Tibial nerve (tissue), 4 donors: ENCODE results near the gene SCRN1. TPM values are rescaled to one million over a fixed set of nuclear protein-coding genes. Genes with fewer than 3 reads are reported as not detected.

ENCODE experiments used
- DNase-seq, 2 donors: peaks; one replicate each; pipeline ENCODE4 v3.0.0-alpha.2; 2019; ENCODE audit warnings: low spot score in 2 of 2
- H3K27ac ChIP-seq, 4 donors: fragments of 200-600 bp; sonication (generic) in 3 of 4; one replicate each; pipeline ENCODE4 v1.5.1; 2017 to 2019; ENCODE audit warnings: mild to moderate bottlenecking in 1 of 4
- H3K27me3 ChIP-seq, 2 donors: fragments of 200-600 bp; sonication (generic) in 1 of 2; one replicate each; pipeline versions ENCODE4 v1.5.1 to v1.6.0; 2017 to 2019
- H3K36me3 ChIP-seq, 3 donors: fragments of 200-600 bp; sonication (generic); one replicate each; pipeline ENCODE4 v1.5.1; 2018 to 2019
- H3K4me1 ChIP-seq, 4 donors: fragments of 200-600 bp; sonication (generic) in 3 of 4; one replicate each; pipeline ENCODE4 v1.5.1; 2017 to 2019
- H3K4me3 ChIP-seq, 4 donors: fragments of 200-600 bp; sonication (generic) in 3 of 4; one replicate each; pipeline ENCODE4 v1.5.1; 2017 to 2019; ENCODE audit warnings: mild to moderate bottlenecking in 1 of 4, moderate library complexity in 1 of 4
- H3K9me3 ChIP-seq, 4 donors: fragments of 200-600 bp; sonication (generic) in 3 of 4; one replicate each; pipeline ENCODE4 v1.5.1; 2017 to 2019
- EP300 ChIP-seq, 2 donors: sonication (generic); formaldehyde crosslinking; IDR thresholded peaks; one replicate each; pipeline ENCODE4 v1.6.1; 2017; ENCODE audit warnings: antibody characterized with exemption in 2 of 2, mild to moderate bottlenecking in 1 of 2
- POLR2A ChIP-seq, 2 donors: fragments of 450-650 bp; IDR thresholded peaks; one replicate each; pipeline ENCODE4 v1.6.1; 2017; ENCODE audit warnings: antibody characterized with exemption in 2 of 2, mild to moderate bottlenecking in 2 of 2, moderate library complexity in 2 of 2
- WGBS, 2 donors: methylation state at CpG; one replicate each; pipeline ENCODE4 v1.1.5; 2018; 5-methylcytosine and 5-hydroxymethylcytosine counted together
- total RNA-seq, 4 donors: library from RNA; depleted of rRNA; stranded (reverse); fragments of >200 nt; gene quantifications; one replicate each; pipeline ENCODE4 v1.1.0, GENCODE V29; 2016
- TF ChIP-seq, protein P1 (sequence below), 5 experiments: fragments of 200-600 bp in 3 of 5; fragments of 450-650 bp in 2 of 5; sonication (generic) in 3 of 5; IDR thresholded peaks; one replicate each; pipeline ENCODE4 v1.5.1; 2016 to 2019; ENCODE audit warnings: antibody characterized with exemption in 5 of 5, mild to moderate bottlenecking in 3 of 5, moderate library complexity in 2 of 5

Gene SCRN1
- total RNA-seq, 4 donors from 2014 or later: 65.1 to 161 (median 119) TPM

DNA sequence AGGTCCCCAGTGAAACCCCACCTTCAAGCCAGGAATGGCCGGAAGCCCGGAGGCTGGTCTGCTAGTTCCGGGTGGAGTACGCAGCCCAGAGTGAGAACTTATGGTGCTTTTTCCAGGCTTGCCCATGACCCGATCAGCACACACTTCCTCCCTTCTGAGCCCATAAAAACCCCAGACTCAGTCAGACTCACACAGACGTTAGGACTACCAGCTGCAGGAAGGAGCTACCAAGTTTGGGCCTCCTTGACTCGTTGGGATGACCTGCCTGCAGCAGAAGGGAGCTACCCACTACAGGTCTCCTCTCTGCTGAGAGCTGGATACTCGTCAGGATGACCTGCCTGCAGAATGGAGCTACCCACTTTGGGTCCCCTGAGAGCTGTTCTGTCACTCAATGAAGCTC is 39.1 kb downstream of the SCRN1 start:
- no peaks in the 10 kb centered on the region for H3K27me3 ChIP-seq
- H3K9me3 ChIP-seq: no peaks in the 10 kb centered on the region
- H3K4me3 ChIP-seq: no peak overlapping the region
- 93 to 98% methylated on average over 7 to 8 of the region's 8 CpGs for WGBS, 2 donors
- no peak overlapping the region for H3K27ac ChIP-seq
- H3K36me3 ChIP-seq: peaks cover 0 to 65% (median 4%) of the 10 kb centered on the region in 3 donors
- TF ChIP-seq POLR2A (IDR thresholded peaks at IDR 0.05) (no peak), EP300 (IDR thresholded peaks at IDR 0.05) (no peak)
- peaks cover 0 to 17% (median 0%) of the 10 kb centered on the region in 4 donors for H3K4me1 ChIP-seq
- DNase-seq: no peak

DNA sequence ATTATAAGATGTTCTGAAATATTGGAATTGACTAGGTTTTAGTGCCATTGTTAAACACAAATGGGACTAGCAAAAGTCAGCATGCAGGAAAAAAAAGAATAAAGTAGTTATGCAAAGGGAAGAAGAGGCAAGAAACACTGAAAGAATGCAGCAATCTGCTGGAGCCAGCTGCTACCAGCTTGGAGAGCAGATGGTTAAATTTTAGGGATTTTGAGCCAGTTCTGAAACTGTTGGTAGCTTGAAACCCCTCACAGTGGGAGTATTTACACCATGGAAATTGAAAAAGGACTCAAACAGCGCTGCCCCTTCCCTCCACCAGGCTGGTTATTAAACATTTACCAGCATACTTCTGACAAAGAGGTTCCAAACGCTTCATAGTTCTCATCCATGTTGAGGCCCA is 41.0 kb downstream of the SCRN1 start:
- Histone ChIP-seq H3K27me3 (no peaks in the 10 kb centered on the region), H3K36me3 (peaks cover 0 to 83% (median 4%) of the 10 kb centered on the region in 3 donors), H3K4me3 (no peak overlapping the region), H3K9me3 (no peaks in the 10 kb centered on the region), H3K27ac (no peak overlapping the region), H3K4me1 (peaks cover 0 to 7% (median 0%) of the 10 kb centered on the region in 4 donors)
- 75 to 78% methylated on average over 2 of the region's 2 CpGs for WGBS, 2 donors
- DNase-seq: no peak
- TF ChIP-seq, protein P1, sequence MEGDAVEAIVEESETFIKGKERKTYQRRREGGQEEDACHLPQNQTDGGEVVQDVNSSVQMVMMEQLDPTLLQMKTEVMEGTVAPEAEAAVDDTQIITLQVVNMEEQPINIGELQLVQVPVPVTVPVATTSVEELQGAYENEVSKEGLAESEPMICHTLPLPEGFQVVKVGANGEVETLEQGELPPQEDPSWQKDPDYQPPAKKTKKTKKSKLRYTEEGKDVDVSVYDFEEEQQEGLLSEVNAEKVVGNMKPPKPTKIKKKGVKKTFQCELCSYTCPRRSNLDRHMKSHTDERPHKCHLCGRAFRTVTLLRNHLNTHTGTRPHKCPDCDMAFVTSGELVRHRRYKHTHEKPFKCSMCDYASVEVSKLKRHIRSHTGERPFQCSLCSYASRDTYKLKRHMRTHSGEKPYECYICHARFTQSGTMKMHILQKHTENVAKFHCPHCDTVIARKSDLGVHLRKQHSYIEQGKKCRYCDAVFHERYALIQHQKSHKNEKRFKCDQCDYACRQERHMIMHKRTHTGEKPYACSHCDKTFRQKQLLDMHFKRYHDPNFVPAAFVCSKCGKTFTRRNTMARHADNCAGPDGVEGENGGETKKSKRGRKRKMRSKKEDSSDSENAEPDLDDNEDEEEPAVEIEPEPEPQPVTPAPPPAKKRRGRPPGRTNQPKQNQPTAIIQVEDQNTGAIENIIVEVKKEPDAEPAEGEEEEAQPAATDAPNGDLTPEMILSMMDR (IDR thresholded peaks at IDR 0.05): no peak
- TF ChIP-seq POLR2A (IDR thresholded peaks at IDR 0.05) (no peak), EP300 (IDR thresholded peaks at IDR 0.05) (no peak)

DNA sequence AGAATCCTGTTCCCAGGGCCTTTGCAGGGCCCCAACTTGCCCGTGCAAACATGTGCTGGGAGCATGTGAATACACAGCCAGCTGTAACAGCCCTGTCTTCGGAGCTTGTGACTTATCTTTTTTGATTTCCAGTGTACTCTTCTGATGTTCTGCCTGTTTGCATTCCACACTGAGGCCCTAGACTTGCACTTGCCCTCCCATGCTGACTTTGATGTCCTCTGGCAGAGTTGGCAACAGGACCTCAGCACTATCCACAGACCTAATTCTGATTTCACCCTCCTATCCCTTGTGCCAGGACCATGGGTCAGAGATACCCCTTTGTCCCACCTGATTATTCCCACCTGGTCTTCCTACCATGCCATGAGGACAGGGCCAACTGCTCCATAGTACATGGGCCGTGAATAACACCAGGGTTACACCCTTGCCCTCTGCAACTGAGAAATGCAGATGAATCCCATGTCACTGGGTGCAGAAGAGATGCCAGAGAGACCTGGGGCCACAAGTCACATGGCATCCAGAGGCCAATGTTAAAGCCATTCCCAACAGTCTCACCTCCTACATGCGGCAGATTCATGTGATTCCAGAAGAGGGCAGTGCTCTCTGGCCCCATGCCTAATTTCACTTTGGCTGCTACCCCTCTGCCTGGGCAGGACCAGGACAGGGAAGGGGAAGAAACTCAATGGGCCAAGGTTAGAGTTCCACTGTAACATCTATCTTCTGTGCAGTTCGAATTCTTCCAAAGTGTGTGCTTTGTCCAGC is 43.0 kb downstream of the SCRN1 start:
- H3K4me3 ChIP-seq: no peak overlapping the region
- peaks cover 0 to 7% (median 0%) of the 10 kb centered on the region in 4 donors for H3K4me1 ChIP-seq
- DNase-seq: no peak
- H3K36me3 ChIP-seq: peaks cover 0 to 87% (median 0%) of the 10 kb centered on the region in 3 donors
- no peaks in the 10 kb centered on the region for H3K27me3 ChIP-seq
- TF ChIP-seq, protein P1 (IDR thresholded peaks at IDR 0.05): peak in 2 of 5 experiments; percentile 4 to 26
- TF ChIP-seq POLR2A (IDR thresholded peaks at IDR 0.05) (no peak), EP300 (IDR thresholded peaks at IDR 0.05) (no peak)
- H3K27ac ChIP-seq: peak overlapping the region in 1 of 4 donors; percentile 38
- 73 to 84% methylated on average over 5 of the region's 5 CpGs for WGBS, 2 donors
- no peaks in the 10 kb centered on the region for H3K9me3 ChIP-seq

DNA sequence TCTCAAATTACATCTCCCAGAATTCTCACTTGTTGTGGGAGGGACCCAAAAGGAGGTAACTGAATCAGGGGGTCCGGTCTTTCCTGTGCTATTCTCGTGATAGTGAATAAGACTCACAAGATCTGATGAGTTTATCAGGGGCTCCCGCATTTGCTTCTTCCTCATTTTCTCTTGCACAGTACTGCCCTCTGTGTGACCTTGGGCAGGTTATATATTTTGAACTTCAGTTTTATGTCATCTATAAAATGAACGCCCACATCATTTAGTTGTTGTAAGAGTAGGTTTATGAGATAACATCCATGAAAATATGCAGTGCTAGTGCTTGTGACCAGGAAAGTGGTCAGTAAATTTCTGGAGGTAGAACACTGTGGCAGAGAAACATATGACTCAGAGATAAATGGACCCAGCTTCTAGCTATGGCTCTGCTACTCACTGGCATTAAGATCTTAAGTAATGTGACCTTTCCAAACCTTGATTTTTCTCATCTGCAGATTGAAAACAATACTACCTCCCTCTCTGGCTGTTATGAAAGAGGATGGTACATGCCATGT is 44.3 kb downstream of the SCRN1 start:
- Histone ChIP-seq H3K9me3 (no peaks in the 10 kb centered on the region), H3K4me3 (no peak overlapping the region), H3K36me3 (peaks cover 0 to 87% (median 0%) of the 10 kb centered on the region in 3 donors), H3K27me3 (no peaks in the 10 kb centered on the region), H3K27ac (peak overlapping the region in 1 of 4 donors; percentile 2), H3K4me1 (peaks cover 0 to 7% (median 0%) of the 10 kb centered on the region in 4 donors)
- WGBS, 2 donors: 96 to 97% methylated on average over 4 of the region's 4 CpGs
- no peak for DNase-seq
- TF ChIP-seq, protein P1 (IDR thresholded peaks at IDR 0.05): no peak
- TF ChIP-seq EP300 (IDR thresholded peaks at IDR 0.05): no peak
- TF ChIP-seq POLR2A (IDR thresholded peaks at IDR 0.05): no peak

DNA sequence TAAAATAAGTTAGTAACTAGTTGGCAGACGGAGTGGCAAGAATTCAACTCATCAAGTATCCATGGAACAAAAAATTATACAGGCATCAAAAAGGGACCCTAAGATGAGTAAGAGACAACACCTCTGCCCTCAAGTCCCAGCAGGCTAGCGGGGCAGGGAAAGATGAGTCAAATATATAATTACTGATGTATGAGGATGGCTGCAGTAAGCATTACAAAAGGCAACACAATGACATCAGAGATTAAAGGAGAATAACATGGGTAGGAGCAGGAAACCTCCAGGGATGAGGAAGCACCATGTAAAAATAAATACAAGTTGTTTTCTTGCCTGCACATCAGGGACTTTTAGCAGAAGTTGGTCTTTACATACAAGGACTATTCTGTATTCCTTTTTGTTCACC is 49.4 kb downstream of the SCRN1 start:
- Histone ChIP-seq H3K36me3 (peaks cover 0 to 98% (median 2%) of the 10 kb centered on the region in 3 donors), H3K27me3 (no peaks in the 10 kb centered on the region), H3K9me3 (no peaks in the 10 kb centered on the region), H3K4me3 (no peak overlapping the region), H3K4me1 (peaks cover 0 to 8% (median 0%) of the 10 kb centered on the region in 4 donors), H3K27ac (no peak overlapping the region)
- DNase-seq: no peak
- 94 to 97% methylated on average over 2 of the region's 2 CpGs for WGBS, 2 donors
- TF ChIP-seq, protein P1 (IDR thresholded peaks at IDR 0.05): no peak
- TF ChIP-seq EP300 (IDR thresholded peaks at IDR 0.05): no peak
- TF ChIP-seq POLR2A (IDR thresholded peaks at IDR 0.05): no peak
